ENCODE results near the gene PMP22. TPM values are rescaled to one million over a fixed set of nuclear protein-coding genes. Genes with fewer than 3 reads are reported as not detected.

The PMP22 gene
- total and polyA plus RNA-seq, 2 of the 13 experiments (the other 11 are each of a cell fraction or from before 2014, with no cell fraction given) = 5.7 to 6.2 TPM

- no peak for FAIRE-seq
- no peak for ATAC-seq
- no peaks in the 10 kb centered on the region for H4K20me1 ChIP-seq (ENCODE audit: insufficient read depth, low read length)
- no peaks in the 10 kb centered on the region for H3K36me3 ChIP-seq (replicated peaks in 1 of 2; ENCODE audit: control insufficient read depth in 1 of 2, insufficient read depth in 2 of 2, low read length in 2 of 2)
- TF ChIP-seq ZNF577 (CRISPR knock-in tag; IDR thresholded peaks at IDR 0.05; ENCODE audit: borderline replicate concordance, low read depth) (no peak), TRIM22 (IDR thresholded peaks at IDR 0.05) (no peak), CAMTA2 (CRISPR knock-in tag; IDR thresholded peaks at IDR 0.05; ENCODE audit: borderline replicate concordance) (no peak), ELF1 (CRISPR knock-in tag; IDR thresholded peaks at IDR 0.05) (no peak), ZHX2 (IDR thresholded peaks at IDR 0.05; ENCODE audit: low read depth) (no peak), ZHX2 (CRISPR knock-in tag; IDR thresholded peaks at IDR 0.05; ENCODE audit: borderline replicate concordance) (no peak)
- H3K79me2 ChIP-seq (ENCODE audit: insufficient read depth, low read length) = no peaks in the 10 kb centered on the region
- no peak overlapping the region for H2AFZ ChIP-seq (ENCODE audit: low read length)
- no peak overlapping the region for H3K4me2 ChIP-seq (ENCODE audit: low read depth, low read length)
- ChIA-PET CTCF (ENCODE audit: low intra/inter-chr PET ratio, low total read pairs) (no interaction called here), POLR2A (no interaction called here)
- WGBS (ENCODE audit: low lambda C conversion rate) = 95% methylated on average over 3 of the region's 3 CpGs
- no peak overlapping the region for H3K4me3 ChIP-seq (replicated peaks in 1 of 3; ENCODE audit: insufficient read depth in 1 of 3, low read depth in 2 of 3, low read length in 3 of 3)
- BruUV-seq (replicated peaks) = no TSS peak
- H3K9me3 ChIP-seq (ENCODE audit: low read length) = no peaks in the 10 kb centered on the region
- H3K4me1 ChIP-seq (ENCODE audit: insufficient read depth, low read length) = peaks cover 27% of the 10 kb centered on the region
- no peak overlapping the region for H3K27ac ChIP-seq (ENCODE audit: extremely low read length, insufficient read depth, low read length)
- intact Hi-C loops (cut with micrococcal nuclease; ENCODE audit: unreplicated experiment) (no loop called here), in situ Hi-C loops (cut with HindIII; ENCODE audit: extremely low pct_ligation_motif_present, low pct_unique_long_range_greater_than_20kb) (no loop called here)
- H3K9ac ChIP-seq (ENCODE audit: insufficient read depth, low read depth, low read length) = no peak overlapping the region
- no peaks in the 10 kb centered on the region for H3K27me3 ChIP-seq (ENCODE audit: control insufficient read depth in 1 of 2, insufficient read depth in 2 of 2, low read length in 2 of 2)
- DNase-seq (ENCODE audit: low spot score) = no peak
Measured at GRCh38 chr17:15238676-15239422, 26.3 kb downstream of the PMP22 start.

Measured in HepG2 (cell line).